Peyer's patch (tissue), 4 donors: ENCODE data around the gene TMEM259. TPM values are rescaled to one million over a fixed set of nuclear protein-coding genes. Genes with fewer than 3 reads are reported as not detected.
A peak's percentile ranks its signal among the peaks of the same experiment; 100 is the strongest.

Experiments
- DNase-seq, 3 donors: peaks; one replicate each; pipeline ENCODE4 v3.0.0-alpha.2; 2017 to 2019
- H3K27ac ChIP-seq, 4 donors: fragments of 200-600 bp; sonication (generic); one replicate each; pipeline ENCODE4 v1.5.1; 2016 to 2019
- H3K27me3 ChIP-seq, 2 donors: fragments of 200-600 bp; sonication (generic); one replicate each; pipeline ENCODE4 v1.5.1; 2019
- H3K36me3 ChIP-seq, 3 donors: fragments of 200-600 bp; sonication (generic); one replicate each; pipeline ENCODE4 v1.5.1; 2016 to 2019
- H3K4me1 ChIP-seq, 4 donors: fragments of 200-600 bp; sonication (generic); one replicate each; pipeline ENCODE4 v1.5.1; 2016 to 2019
- H3K4me3 ChIP-seq, 4 donors: fragments of 200-600 bp; sonication (generic); 1 replicate in 3 of 4; 2 replicates in 1 of 4; pipeline ENCODE4 v1.5.1; 2016 to 2019; ENCODE audit warnings: mild to moderate bottlenecking in 1 of 4
- H3K9me3 ChIP-seq, 4 donors: fragments of 200-600 bp; sonication (generic); one replicate each; pipeline ENCODE4 v1.5.1; 2016 to 2019; ENCODE audit warnings: mild to moderate bottlenecking in 1 of 4
- POLR2A ChIP-seq, 2 donors: fragments of 450-650 bp; IDR thresholded peaks; one replicate each; pipeline ENCODE4 v1.5.1; 2017; ENCODE audit warnings: antibody characterized with exemption in 2 of 2, mild to moderate bottlenecking in 2 of 2, moderate library complexity in 2 of 2
- total RNA-seq, 4 donors: library from RNA; depleted of rRNA; stranded (reverse); fragments of >200 nt; gene quantifications; one replicate each; pipeline ENCODE4 v1.1.0, GENCODE V29; 2016
- TF ChIP-seq, protein P1 (sequence below), 6 experiments: fragments of 450-650 bp in 4 of 6; fragments of 200-600 bp in 2 of 6; sonication (generic) in 1 of 6; IDR thresholded peaks; one replicate each; pipeline ENCODE4 v1.5.1; 2017 to 2019; ENCODE audit warnings: antibody characterized with exemption in 6 of 6, mild to moderate bottlenecking in 3 of 6, moderate library complexity in 1 of 6

The TMEM259 gene
- total RNA-seq, 4 donors from 2014 or later, result 287 to 409 (median 366) TPM

DNA sequence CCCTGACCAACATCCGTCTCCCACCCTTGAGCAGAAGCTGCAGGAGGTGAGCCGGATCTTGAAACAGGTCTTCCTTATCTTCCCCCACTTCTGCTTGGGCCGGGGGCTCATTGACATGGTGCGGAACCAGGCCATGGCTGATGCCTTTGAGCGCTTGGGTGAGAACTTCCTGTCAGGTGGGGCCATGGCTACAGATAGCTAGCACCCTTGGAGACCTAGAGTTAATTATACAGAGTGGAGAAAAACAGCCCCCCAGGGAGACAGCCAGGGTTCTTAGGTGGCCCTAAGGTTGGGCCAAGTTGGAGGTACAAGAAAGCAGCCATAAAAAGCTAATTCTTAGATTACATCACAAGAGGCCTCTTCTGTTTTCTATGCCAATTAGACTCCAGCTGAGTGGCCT, 37.2 kb upstream of the TMEM259 start:
- peaks cover 0 to 12% (median 3%) of the 10 kb centered on the region in 4 donors for H3K9me3 ChIP-seq
- H3K4me3 ChIP-seq, result no peak overlapping the region
- DNase-seq, result peak in 1 of 3 donors; percentile 50
- TF ChIP-seq POLR2A (IDR thresholded peaks at IDR 0.05), result no peak
- TF ChIP-seq, protein P1, sequence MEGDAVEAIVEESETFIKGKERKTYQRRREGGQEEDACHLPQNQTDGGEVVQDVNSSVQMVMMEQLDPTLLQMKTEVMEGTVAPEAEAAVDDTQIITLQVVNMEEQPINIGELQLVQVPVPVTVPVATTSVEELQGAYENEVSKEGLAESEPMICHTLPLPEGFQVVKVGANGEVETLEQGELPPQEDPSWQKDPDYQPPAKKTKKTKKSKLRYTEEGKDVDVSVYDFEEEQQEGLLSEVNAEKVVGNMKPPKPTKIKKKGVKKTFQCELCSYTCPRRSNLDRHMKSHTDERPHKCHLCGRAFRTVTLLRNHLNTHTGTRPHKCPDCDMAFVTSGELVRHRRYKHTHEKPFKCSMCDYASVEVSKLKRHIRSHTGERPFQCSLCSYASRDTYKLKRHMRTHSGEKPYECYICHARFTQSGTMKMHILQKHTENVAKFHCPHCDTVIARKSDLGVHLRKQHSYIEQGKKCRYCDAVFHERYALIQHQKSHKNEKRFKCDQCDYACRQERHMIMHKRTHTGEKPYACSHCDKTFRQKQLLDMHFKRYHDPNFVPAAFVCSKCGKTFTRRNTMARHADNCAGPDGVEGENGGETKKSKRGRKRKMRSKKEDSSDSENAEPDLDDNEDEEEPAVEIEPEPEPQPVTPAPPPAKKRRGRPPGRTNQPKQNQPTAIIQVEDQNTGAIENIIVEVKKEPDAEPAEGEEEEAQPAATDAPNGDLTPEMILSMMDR (IDR thresholded peaks at IDR 0.05), result no peak
- peak overlapping the region in 1 of 4 donors; percentile 17 for H3K27ac ChIP-seq
- no peaks in the 10 kb centered on the region for H3K4me1 ChIP-seq
- no peaks in the 10 kb centered on the region for H3K36me3 ChIP-seq
- H3K27me3 ChIP-seq, result no peaks in the 10 kb centered on the region

DNA sequence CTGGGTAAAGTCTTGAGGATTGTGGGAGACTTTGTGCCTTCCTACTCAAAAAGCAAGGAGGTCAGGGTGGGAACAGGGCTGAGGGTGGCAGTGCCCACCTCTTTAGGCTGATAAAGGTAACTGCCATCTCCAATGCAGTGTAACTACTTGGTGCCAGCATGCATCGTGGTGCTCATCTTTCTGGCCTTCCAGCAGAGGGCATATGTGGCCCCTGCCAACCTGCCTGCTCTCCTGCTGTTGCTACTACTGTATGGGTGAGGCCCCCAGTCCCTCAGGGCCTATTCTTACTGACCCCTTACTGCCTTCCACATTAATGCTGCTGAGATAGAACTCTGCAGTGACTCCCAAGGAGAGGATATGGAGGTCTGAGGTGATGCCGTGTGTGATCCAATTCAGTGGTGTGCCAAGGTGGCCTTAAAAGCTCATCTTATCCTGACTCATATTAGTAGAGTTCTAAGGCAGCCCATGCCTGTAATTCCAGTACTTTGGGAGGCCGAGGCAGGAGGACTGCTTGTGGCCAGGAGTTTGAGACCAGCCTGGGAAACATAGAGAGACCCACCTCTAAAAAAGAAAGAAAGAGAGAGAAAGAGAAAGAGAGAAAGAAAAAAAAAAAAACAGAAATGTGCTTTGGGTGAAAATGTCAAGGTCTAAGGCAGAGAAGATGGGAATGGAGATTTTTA, 36.4 kb upstream of the TMEM259 start:
- Histone ChIP-seq H3K27ac (peak overlapping the region in 1 of 4 donors; percentile 17), H3K36me3 (no peaks in the 10 kb centered on the region), H3K9me3 (peaks cover 0 to 12% (median 3%) of the 10 kb centered on the region in 4 donors), H3K4me3 (no peak overlapping the region), H3K4me1 (no peaks in the 10 kb centered on the region), H3K27me3 (no peaks in the 10 kb centered on the region)
- DNase-seq, result no peak
- no peak for TF ChIP-seq POLR2A (IDR thresholded peaks at IDR 0.05)
- TF ChIP-seq, protein P1 (IDR thresholded peaks at IDR 0.05), result peak in 5 of 6 experiments; percentile 15 to 64 (median 60)

DNA sequence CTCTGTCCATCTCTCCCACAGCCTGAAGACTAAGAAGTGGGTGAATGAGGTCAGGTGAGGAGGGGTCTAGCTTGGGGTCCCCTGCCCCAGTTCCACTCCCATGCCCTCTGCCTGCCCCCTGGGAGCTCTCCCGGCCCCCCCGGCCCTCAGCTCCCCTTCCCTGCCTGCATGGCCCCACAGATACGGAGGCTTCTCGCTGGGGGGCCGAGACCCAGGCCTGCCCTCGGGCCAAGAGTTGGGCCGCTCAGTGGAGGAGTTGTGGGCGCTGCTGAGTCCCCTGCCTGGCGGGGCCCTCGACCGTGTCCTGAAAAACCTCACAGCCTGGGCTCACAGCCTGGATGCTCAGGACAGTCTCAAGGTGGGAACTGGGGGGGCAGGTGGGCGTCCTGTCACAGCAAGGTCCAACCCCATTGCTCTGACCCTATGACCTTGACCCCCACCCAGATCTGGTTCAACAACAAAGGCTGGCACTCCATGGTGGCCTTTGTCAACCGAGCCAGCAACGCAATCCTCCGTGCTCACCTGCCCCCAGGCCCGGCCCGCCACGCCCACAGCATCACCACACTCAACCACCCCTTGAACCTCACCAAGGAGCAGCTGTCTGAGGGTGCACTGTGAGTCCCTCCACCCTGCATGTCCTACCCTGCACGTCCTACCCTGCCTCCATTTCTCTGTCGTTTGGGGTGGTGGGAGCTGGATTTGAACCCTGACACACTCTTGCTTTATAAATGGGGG, 35.1 kb upstream of the TMEM259 start:
- H3K9me3 ChIP-seq, result peaks cover 0 to 12% (median 3%) of the 10 kb centered on the region in 4 donors
- DNase-seq, result no peak
- no peaks in the 10 kb centered on the region for H3K4me1 ChIP-seq
- H3K4me3 ChIP-seq, result no peak overlapping the region
- H3K36me3 ChIP-seq, result no peaks in the 10 kb centered on the region
- no peaks in the 10 kb centered on the region for H3K27me3 ChIP-seq
- TF ChIP-seq, protein P1 (IDR thresholded peaks at IDR 0.05), result no peak
- TF ChIP-seq POLR2A (IDR thresholded peaks at IDR 0.05), result no peak
- H3K27ac ChIP-seq, result no peak overlapping the region

DNA sequence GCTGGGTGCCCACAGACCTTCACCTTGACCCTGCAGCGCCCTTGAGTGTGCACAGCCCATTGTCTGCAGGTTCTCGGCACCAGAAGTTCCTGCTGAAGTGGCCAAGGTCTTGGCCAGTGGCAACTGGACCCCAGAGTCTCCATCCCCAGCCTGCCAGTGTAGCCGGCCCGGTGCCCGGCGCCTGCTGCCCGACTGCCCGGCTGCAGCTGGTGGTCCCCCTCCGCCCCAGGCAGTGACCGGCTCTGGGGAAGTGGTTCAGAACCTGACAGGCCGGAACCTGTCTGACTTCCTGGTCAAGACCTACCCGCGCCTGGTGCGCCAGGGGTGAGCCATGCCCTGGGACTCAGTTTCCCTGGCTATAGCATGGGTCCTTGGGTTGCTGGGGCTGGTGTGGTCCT, 34.1 kb upstream of the TMEM259 start:
- no peak for TF ChIP-seq POLR2A (IDR thresholded peaks at IDR 0.05)
- TF ChIP-seq, protein P1 (IDR thresholded peaks at IDR 0.05), result no peak
- H3K9me3 ChIP-seq, result peaks cover 0 to 12% (median 3%) of the 10 kb centered on the region in 4 donors
- H3K36me3 ChIP-seq, result no peaks in the 10 kb centered on the region
- H3K4me3 ChIP-seq, result no peak overlapping the region
- no peak overlapping the region for H3K27ac ChIP-seq
- no peaks in the 10 kb centered on the region for H3K4me1 ChIP-seq
- peak in 1 of 3 donors; percentile 44 for DNase-seq
- H3K27me3 ChIP-seq, result no peaks in the 10 kb centered on the region

DNA sequence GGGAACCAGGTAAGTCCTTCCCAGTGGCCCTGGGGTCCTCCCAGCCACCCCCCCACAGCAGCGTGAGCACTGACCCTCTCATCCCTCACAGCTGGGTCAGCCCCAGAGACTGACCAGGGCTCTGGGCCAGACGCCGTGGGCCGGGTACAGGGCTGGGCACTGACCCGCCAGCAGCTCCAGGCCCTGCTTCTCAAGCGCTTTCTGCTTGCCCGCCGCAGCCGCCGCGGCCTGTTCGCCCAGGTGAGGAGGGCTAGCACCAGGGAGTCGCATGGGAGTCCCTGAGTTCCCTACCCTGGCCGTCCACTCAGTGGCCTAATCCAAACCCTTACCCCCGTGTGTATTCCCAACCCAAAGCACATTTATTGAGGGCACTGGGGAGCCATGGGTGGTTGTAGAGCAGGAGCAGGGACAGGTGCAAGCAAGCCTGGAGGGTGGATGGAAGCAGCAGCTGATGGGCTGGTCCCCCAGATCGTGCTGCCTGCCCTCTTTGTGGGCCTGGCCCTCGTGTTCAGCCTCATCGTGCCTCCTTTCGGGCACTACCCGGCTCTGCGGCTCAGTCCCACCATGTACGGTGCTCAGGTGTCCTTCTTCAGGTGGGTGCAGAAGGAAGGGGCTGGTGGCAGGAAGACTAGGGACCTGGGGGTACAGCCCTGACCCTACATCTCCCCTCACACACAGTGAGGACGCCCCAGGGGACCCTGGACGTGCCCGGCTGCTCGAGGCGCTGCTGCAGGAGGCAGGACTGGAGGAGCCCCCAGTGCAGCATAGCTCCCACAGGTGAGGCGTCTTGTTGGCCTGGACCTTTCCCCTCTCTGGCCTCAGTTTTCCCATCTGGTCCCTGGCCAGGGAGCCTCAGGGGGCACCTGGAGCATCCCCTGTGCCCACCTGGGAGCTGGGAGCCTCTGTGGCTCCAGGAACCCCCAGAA, 33.4 kb upstream of the TMEM259 start:
- H3K4me3 ChIP-seq, result no peak overlapping the region
- H3K9me3 ChIP-seq, result peaks cover 0 to 12% (median 3%) of the 10 kb centered on the region in 4 donors
- H3K27me3 ChIP-seq, result no peaks in the 10 kb centered on the region
- no peaks in the 10 kb centered on the region for H3K4me1 ChIP-seq
- no peaks in the 10 kb centered on the region for H3K36me3 ChIP-seq
- peak in 1 of 3 donors; percentile 39 for DNase-seq
- H3K27ac ChIP-seq, result no peak overlapping the region
- TF ChIP-seq, protein P1 (IDR thresholded peaks at IDR 0.05), result no peak
- no peak for TF ChIP-seq POLR2A (IDR thresholded peaks at IDR 0.05)
